C4-2B (cell line): ENCODE measurements around the gene PDLIM5.

Experiments used
- ZFX ChIP-seq: fragments of 450-650 bp; IDR thresholded peaks from 2 replicates; pipeline ENCODE4 v1.6.1; 2017
- TF ChIP-seq, protein P1 (sequence below): fragments of 450-650 bp; conservative IDR thresholded peaks from 2 replicates; pipeline ENCODE4 v1.5.1; 2017; ENCODE audit warnings: mild to moderate bottlenecking

DNA sequence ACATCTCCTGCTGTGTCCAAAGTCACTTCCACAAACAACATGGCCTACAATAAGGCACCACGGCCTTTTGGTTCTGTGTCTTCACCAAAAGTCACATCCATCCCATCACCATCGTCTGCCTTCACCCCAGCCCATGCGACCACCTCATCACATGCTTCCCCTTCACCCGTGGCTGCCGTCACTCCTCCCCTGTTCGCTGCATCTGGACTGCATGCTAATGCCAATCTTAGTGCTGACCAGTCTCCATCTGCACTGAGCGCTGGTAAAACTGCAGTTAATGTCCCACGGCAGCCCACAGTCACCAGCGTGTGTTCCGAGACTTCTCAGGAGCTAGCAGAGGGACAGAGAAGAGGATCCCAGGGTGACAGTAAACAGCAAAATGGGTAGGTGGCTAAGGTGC lies 123.9 kb downstream of the PDLIM5 start:
- TF ChIP-seq, protein P1, sequence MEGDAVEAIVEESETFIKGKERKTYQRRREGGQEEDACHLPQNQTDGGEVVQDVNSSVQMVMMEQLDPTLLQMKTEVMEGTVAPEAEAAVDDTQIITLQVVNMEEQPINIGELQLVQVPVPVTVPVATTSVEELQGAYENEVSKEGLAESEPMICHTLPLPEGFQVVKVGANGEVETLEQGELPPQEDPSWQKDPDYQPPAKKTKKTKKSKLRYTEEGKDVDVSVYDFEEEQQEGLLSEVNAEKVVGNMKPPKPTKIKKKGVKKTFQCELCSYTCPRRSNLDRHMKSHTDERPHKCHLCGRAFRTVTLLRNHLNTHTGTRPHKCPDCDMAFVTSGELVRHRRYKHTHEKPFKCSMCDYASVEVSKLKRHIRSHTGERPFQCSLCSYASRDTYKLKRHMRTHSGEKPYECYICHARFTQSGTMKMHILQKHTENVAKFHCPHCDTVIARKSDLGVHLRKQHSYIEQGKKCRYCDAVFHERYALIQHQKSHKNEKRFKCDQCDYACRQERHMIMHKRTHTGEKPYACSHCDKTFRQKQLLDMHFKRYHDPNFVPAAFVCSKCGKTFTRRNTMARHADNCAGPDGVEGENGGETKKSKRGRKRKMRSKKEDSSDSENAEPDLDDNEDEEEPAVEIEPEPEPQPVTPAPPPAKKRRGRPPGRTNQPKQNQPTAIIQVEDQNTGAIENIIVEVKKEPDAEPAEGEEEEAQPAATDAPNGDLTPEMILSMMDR = no peak
- no peak for TF ChIP-seq ZFX
